Adrenal gland (tissue), 5 donors: ENCODE measurements around the gene ARHGEF2.

Source experiments
- CTCF ChIP-seq, 6 experiments: fragments of 450-650 bp in 4 of 6; fragments of 200-600 bp in 2 of 6; sonication (generic) in 1 of 6; IDR thresholded peaks; 1 replicate in 5 of 6; 2 replicates in 1 of 6; pipeline versions ENCODE4 v1.5.1 to v1.8.0; 2016 to 2021; ENCODE audit warnings: antibody characterized with exemption in 6 of 6, mild to moderate bottlenecking in 2 of 6, moderate library complexity in 1 of 6
- POLR2A ChIP-seq, 2 donors: fragments of 450-650 bp; IDR thresholded peaks; one replicate each; pipeline ENCODE4 v1.6.1; 2017; ENCODE audit warnings: antibody characterized with exemption in 2 of 2, mild to moderate bottlenecking in 2 of 2, moderate library complexity in 1 of 2
- donor health status: DM: no; HTN: no; CAD: no.

- TF ChIP-seq CTCF (IDR thresholded peaks at IDR 0.05) (no peak), POLR2A (IDR thresholded peaks at IDR 0.05) (no peak)
Observed at GRCh38 chr1:155957411-155957915, 20.9 kb downstream of the ARHGEF2 start.
